AG04450 (cell line): Measurements from ENCODE around the gene PPM1H. TPM values are rescaled to one million over a fixed set of nuclear protein-coding genes. Genes with fewer than 3 reads are reported as not detected.

Experiments used
- CTCF ChIA-PET: fragments of 300-600, 350-600 bp; formaldehyde crosslinking; extraction: SDS; loops from one replicate; lab custom pipeline; 2022; ENCODE audit warnings: antibody characterized with exemption, inconsistent platforms; lab: Charles Lee
- POLR2A ChIA-PET: fragments of 350-600 bp; formaldehyde crosslinking; extraction: SDS; loops from one replicate; lab custom pipeline; 2021; ENCODE audit warnings: antibody characterized with exemption, inconsistent platforms; lab: Yijun Ruan, JAX
- DNase-seq: peaks from one replicate; pipeline ENCODE4 v3.0.0-alpha.2; 2011; ENCODE audit warnings: low read depth, low spot score
- H3K27ac ChIP-seq: one replicate; pipeline ENCODE4 v1.5.1; 2012; ENCODE audit warnings: low read depth, low read length, control low read depth
- H3K27me3 ChIP-seq: one replicate; pipeline ENCODE4 v1.6.0; 2012; ENCODE audit warnings: low read length; ENCODE audit not compliant: control insufficient read depth, insufficient read depth
- H3K4me3 ChIP-seq: 2 replicates; pipeline ENCODE4 v1.5.1; 2011; ENCODE audit warnings: mild to moderate bottlenecking, low read depth, low read length, control low read depth
- H3K9me3 ChIP-seq: 2 replicates; pipeline ENCODE4 v1.5.1; 2012; ENCODE audit warnings: low read length; ENCODE audit not compliant: control insufficient read depth, insufficient read depth
- polyA plus RNA-seq: library from polyadenylated mRNA; depleted of rRNA; stranded (reverse); fragments of >200 nt; gene quantifications from 2 replicates; pipeline ENCODE4 v1.2.3, GENCODE V29; 2011
- TF ChIP-seq, protein P1 (sequence below): IDR thresholded peaks from 2 replicates; pipeline ENCODE4 v1.5.1; 2011; ENCODE audit warnings: low read depth, low read length, control low read depth, inconsistent platforms

The PPM1H gene
- polyA plus RNA-seq, 1 experiment, result 0.12 TPM

DNA sequence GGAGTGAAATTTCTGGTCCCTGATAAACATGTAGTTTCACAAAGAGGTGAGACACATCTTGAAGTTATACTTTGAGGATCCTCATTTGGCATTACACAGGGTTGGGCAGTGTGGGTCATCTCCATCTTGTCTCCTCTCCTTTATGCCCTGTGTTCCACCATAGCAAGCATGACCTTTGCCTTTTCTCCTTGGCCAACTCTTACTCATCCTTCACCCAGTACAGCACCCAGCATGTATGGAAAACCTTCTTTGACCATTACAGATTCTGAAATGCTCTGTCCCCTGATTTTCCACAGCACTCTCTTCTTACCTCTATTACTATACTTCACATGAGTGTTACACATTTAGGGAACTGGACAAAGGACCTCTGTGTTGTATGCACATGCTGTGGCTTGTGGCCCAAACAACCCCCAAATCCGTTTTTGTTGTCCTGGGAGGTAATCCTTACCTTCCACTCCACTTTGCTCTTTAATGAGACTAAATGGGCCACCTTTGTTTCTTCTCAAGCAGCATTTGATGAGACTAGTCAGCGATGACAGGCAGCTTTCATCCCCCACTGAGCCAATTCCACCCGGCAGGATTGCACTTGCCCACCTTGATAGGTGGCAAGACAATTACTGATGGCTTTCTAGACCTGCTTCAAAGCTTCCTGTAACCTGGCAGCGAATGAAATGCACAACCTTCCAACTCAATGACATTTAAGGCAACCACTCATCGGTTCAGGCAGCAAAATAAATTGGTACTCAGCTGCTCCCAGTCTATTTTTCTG is 304.8 kb downstream of the PPM1H start:
- ChIA-PET POLR2A (interaction anchor here (0.6 kb wide), 1 partner anchor 23 kb away, joined by 3 read pairs; no protein-coding TSS in a partner anchor), CTCF (no interaction called here)
- Histone ChIP-seq H3K27me3 (no peaks in the 10 kb centered on the region), H3K4me3 (no peak overlapping the region), H3K9me3 (peaks cover 2% of the 10 kb centered on the region; the same call in 1 of the 2 replicates), H3K27ac (no peak overlapping the region)
- DNase-seq, result no peak
- TF ChIP-seq, protein P1, sequence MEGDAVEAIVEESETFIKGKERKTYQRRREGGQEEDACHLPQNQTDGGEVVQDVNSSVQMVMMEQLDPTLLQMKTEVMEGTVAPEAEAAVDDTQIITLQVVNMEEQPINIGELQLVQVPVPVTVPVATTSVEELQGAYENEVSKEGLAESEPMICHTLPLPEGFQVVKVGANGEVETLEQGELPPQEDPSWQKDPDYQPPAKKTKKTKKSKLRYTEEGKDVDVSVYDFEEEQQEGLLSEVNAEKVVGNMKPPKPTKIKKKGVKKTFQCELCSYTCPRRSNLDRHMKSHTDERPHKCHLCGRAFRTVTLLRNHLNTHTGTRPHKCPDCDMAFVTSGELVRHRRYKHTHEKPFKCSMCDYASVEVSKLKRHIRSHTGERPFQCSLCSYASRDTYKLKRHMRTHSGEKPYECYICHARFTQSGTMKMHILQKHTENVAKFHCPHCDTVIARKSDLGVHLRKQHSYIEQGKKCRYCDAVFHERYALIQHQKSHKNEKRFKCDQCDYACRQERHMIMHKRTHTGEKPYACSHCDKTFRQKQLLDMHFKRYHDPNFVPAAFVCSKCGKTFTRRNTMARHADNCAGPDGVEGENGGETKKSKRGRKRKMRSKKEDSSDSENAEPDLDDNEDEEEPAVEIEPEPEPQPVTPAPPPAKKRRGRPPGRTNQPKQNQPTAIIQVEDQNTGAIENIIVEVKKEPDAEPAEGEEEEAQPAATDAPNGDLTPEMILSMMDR, result no peak

DNA sequence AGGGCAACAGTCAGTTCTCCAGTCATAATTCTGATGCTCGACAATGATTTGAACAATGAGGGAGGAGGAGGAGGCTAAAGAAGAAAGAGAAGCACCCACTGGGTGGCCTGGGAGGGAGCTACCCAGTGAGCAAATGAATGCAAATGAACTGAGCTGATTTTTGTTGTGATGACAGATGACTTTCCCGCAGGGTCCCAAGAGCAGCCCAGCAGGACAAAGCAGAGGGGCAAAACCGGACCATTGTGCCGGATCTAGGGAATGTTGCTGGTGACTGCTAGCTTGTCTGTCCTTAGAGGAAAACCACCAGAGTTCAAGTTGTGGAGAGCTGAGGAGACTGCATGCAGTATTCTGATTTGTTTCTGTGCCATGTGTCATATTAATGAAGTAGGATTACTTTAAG is 305.5 kb downstream of the PPM1H start:
- no peak for DNase-seq
- H3K9me3 ChIP-seq, result peaks cover 2% of the 10 kb centered on the region; the same call in 1 of the 2 replicates
- CTCF ChIA-PET, result no interaction called here
- H3K4me3 ChIP-seq, result no peak overlapping the region
- H3K27me3 ChIP-seq, result no peaks in the 10 kb centered on the region
- POLR2A ChIA-PET, result interaction anchor here (0.6 kb wide), 1 partner anchor 23 kb away, joined by 3 read pairs; no protein-coding TSS in a partner anchor
- H3K27ac ChIP-seq, result no peak overlapping the region
- TF ChIP-seq, protein P1, result no peak

DNA sequence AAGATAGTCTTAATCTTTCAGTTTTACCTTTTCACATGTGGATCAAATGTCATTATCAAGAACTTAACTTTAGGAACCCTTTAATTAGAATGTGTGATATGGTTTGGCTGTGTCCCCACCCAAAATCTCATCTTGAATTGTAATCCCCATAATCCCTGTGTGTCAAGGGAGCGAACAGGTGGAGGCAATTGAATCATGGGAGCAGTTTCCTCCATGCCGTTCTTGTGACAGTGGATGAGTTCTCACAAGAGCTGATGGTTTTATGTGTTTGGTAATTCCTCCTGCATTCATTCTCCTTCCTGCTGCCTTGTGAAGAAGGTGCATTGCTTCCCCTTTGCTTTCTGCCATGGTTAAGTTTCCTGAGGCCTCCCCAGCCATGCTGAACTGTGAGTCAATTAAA is 307.8 kb downstream of the PPM1H start:
- Histone ChIP-seq H3K9me3 (no peaks in the 10 kb centered on the region; the same call in 1 of the 2 replicates), H3K27ac (no peak overlapping the region), H3K4me3 (no peak overlapping the region), H3K27me3 (no peaks in the 10 kb centered on the region)
- ChIA-PET CTCF (interaction anchor here (1.0 kb wide), 1 partner anchor 168 kb away, joined by 3 read pairs; no protein-coding TSS in a partner anchor), POLR2A (no interaction called here)
- no peak for DNase-seq
- TF ChIP-seq, protein P1, result no peak

DNA sequence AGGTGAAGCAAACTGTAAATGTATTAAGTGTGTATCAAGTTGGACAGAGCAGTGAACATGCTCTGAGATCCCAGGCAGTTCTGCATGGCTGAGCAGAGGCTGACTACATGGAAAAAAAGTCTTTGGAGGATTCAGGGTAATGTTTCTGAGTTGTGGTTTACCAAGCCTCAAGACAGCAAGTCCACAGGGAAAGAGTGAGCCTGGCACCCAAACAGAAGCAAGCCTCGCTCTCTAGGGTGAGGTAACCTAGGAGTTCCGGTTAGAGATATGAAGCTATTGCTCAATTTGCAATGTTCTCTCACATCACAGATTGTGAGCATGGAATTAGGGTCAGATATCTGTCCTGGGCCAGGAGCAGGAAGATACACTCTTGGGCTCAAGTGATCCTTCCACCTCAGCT is 309.7 kb downstream of the PPM1H start:
- TF ChIP-seq, protein P1, result no peak
- Histone ChIP-seq H3K4me3 (no peak overlapping the region), H3K27ac (no peak overlapping the region), H3K9me3 (no peaks in the 10 kb centered on the region; the same call in 1 of the 2 replicates), H3K27me3 (no peaks in the 10 kb centered on the region)
- ChIA-PET POLR2A (interaction anchor here (0.7 kb wide), 2 partner anchors 22 to 1214 kb away, joined by 3 read pairs; no protein-coding TSS in a partner anchor), CTCF (no interaction called here)
- no peak for DNase-seq

DNA sequence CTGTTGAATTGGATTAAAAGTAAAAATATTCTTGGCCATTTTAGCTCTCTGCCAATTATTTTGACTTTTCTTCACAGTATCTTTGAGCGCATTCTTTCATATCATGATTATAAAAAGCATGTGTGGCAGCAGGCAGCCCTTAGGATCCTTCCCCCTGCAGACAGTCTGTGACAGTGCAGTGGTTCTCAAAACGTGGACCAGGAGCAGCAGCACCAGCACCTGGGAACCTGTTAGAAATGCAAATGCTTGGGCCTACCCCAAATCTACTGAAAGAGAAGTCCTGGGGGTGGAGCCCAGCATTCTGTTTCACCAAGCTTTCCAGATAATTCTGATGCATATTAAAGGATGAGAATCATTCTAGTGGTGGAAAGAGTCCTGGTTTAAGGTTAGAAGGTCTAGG is 312.8 kb downstream of the PPM1H start:
- TF ChIP-seq, protein P1, result no peak
- Histone ChIP-seq H3K9me3 (no peaks in the 10 kb centered on the region; the same call in 1 of the 2 replicates), H3K27me3 (no peaks in the 10 kb centered on the region), H3K4me3 (no peak overlapping the region), H3K27ac (no peak overlapping the region)
- ChIA-PET POLR2A (no interaction called here), CTCF (no interaction called here)
- DNase-seq, result no peak
